ENCODE results near the gene NACC2.

Gene NACC2

GRCh38 chr9:136084063-136084944 lies 10.8 kb downstream of the NACC2 start:
- Histone ChIP-seq H2AFZ (ENCODE audit: low read depth, low read length) (no peak overlapping the region), H3K9me3 (ENCODE audit: insufficient read depth, low read length) (no peaks in the 10 kb centered on the region), H3K27me3 (ENCODE audit: low read depth, low read length) (peaks cover 15% of the 10 kb centered on the region; the same call in 1 of the 2 replicates), H3K4me1 (ENCODE audit: low read length) (no peaks in the 10 kb centered on the region; the same call in 1 of the 2 replicates), H3K36me3 (replicated peaks; ENCODE audit: low read depth, low read length) (no peaks in the 10 kb centered on the region), H3K4me2 (ENCODE audit: low read length) (no peak overlapping the region), H3K27ac (ENCODE audit: low read length) (no peak overlapping the region), H3K4me3 (ENCODE audit: low read length) (no peak overlapping the region), H4K20me1 (ENCODE audit: insufficient read depth, low read length) (no peaks in the 10 kb centered on the region), H3K9ac (ENCODE audit: low read length) (no peak overlapping the region), H3K79me2 (ENCODE audit: low read length) (no peaks in the 10 kb centered on the region)
- TF ChIP-seq EZH2phosphoT487 (IDR thresholded peaks at IDR 0.05; ENCODE audit: low read depth) (no peak), CTCF (IDR thresholded peaks at IDR 0.05; ENCODE audit: low read depth, low read length) (no peak)

GRCh38 chr9:136083558-136084062 lies 11.5 kb downstream of the NACC2 start:
- Histone ChIP-seq H3K27me3 (ENCODE audit: low read depth, low read length) (peaks cover 8% of the 10 kb centered on the region; the same call in 1 of the 2 replicates), H3K27ac (ENCODE audit: low read length) (no peak overlapping the region), H3K4me1 (ENCODE audit: low read length) (no peaks in the 10 kb centered on the region), H3K36me3 (replicated peaks; ENCODE audit: low read depth, low read length) (no peaks in the 10 kb centered on the region), H3K9ac (ENCODE audit: low read length) (no peak overlapping the region), H3K4me2 (ENCODE audit: low read length) (no peak overlapping the region), H3K9me3 (ENCODE audit: insufficient read depth, low read length) (no peaks in the 10 kb centered on the region), H2AFZ (ENCODE audit: low read depth, low read length) (no peak overlapping the region), H3K79me2 (ENCODE audit: low read length) (no peaks in the 10 kb centered on the region), H3K4me3 (ENCODE audit: low read length) (no peak overlapping the region), H4K20me1 (ENCODE audit: insufficient read depth, low read length) (no peaks in the 10 kb centered on the region)
- TF ChIP-seq EZH2phosphoT487 (IDR thresholded peaks at IDR 0.05; ENCODE audit: low read depth) (no peak), CTCF (IDR thresholded peaks at IDR 0.05; ENCODE audit: low read depth, low read length) (no peak)

- H3K36me3 ChIP-seq (replicated peaks; ENCODE audit: low read depth, low read length), result no peaks in the 10 kb centered on the region
- H3K4me3 ChIP-seq (ENCODE audit: low read length), result no peak overlapping the region
- no peaks in the 10 kb centered on the region for H3K79me2 ChIP-seq (ENCODE audit: low read length)
- H3K4me1 ChIP-seq (ENCODE audit: low read length), result no peaks in the 10 kb centered on the region
- H3K9me3 ChIP-seq (ENCODE audit: insufficient read depth, low read length), result no peaks in the 10 kb centered on the region
- TF ChIP-seq CTCF (IDR thresholded peaks at IDR 0.05; ENCODE audit: low read depth, low read length) (no peak), EZH2phosphoT487 (IDR thresholded peaks at IDR 0.05; ENCODE audit: low read depth) (no peak)
- no peaks in the 10 kb centered on the region for H4K20me1 ChIP-seq (ENCODE audit: insufficient read depth, low read length)
- H3K27me3 ChIP-seq (ENCODE audit: low read depth, low read length), result no peaks in the 10 kb centered on the region
- no peak overlapping the region for H3K9ac ChIP-seq (ENCODE audit: low read length)
- H2AFZ ChIP-seq (ENCODE audit: low read depth, low read length), result no peak overlapping the region
- H3K27ac ChIP-seq (ENCODE audit: low read length), result no peak overlapping the region
- H3K4me2 ChIP-seq (ENCODE audit: low read length), result no peak overlapping the region
These were observed 12.4 kb downstream of the NACC2 start for GRCh38 chr9:136082496-136083361.

All from OCI-LY3 (cell line).